ENCODE measurements around the gene PI4KA. TPM values are rescaled to one million over a fixed set of nuclear protein-coding genes. Genes with fewer than 3 reads are reported as not detected.

PI4KA gene
- total and polyA plus RNA-seq, 2 of the 13 experiments (the other 11 are each of a cell fraction or from before 2014, with no cell fraction given), result 27.4 to 56.4 TPM

- TF ChIP-seq ZNF609 (CRISPR knock-in tag; IDR thresholded peaks at IDR 0.05; ENCODE audit: borderline replicate concordance) (no peak), DRAP1 (CRISPR knock-in tag; IDR thresholded peaks at IDR 0.05) (no peak), KLF12 (CRISPR knock-in tag; IDR thresholded peaks at IDR 0.05; ENCODE audit: borderline replicate concordance) (no peak), GATAD2A (CRISPR knock-in tag; IDR thresholded peaks at IDR 0.05) (0 out of 2 replicates have a peak, but pooled peaks have one; percentile 14), SIN3A (IDR thresholded peaks at IDR 0.05; ENCODE audit: borderline replicate concordance, low read depth, low read length) (no peak), PRMT3 (CRISPR knock-in tag; IDR thresholded peaks at IDR 0.05; ENCODE audit: borderline replicate concordance, low read depth) (no peak), MZF1 (CRISPR knock-in tag; IDR thresholded peaks at IDR 0.05; ENCODE audit: borderline replicate concordance) (no peak), CHD4 (IDR thresholded peaks at IDR 0.05; ENCODE audit: borderline replicate concordance, low read length) (no peak), ZMYM4 (CRISPR knock-in tag; IDR thresholded peaks at IDR 0.05) (0 out of 2 replicates have a peak, but pooled peaks have one; percentile 12), SMC3 (IDR thresholded peaks at IDR 0.05; ENCODE audit: low read length) (no peak), HMGA1 (CRISPR knock-in tag; conservative IDR thresholded peaks at IDR 0.05) (no peak), RBM22 (optimal IDR thresholded peaks at IDR 0.05; ENCODE audit: low read length) (peak; percentile 64), HNRNPK (IDR thresholded peaks at IDR 0.05; ENCODE audit: low read depth, low read length, poor library complexity, severe bottlenecking) (peak; percentile 82), SOX13 (IDR thresholded peaks at IDR 0.05) (no peak), SOX13 (CRISPR knock-in tag; conservative IDR thresholded peaks at IDR 0.05 in 1 of 2, IDR thresholded peaks at IDR 0.05 in 1 of 2) (peak in 1 of 2 experiments; percentile 35; a peak in 1 of 4 replicates), DMTF1 (CRISPR knock-in tag; IDR thresholded peaks at IDR 0.05) (no peak), ZNF382 (CRISPR knock-in tag; IDR thresholded peaks at IDR 0.05; ENCODE audit: borderline replicate concordance) (no peak), REXO4 (CRISPR knock-in tag; IDR thresholded peaks at IDR 0.05; ENCODE audit: borderline replicate concordance) (no peak)
- TF ChIP-seq, protein P1, sequence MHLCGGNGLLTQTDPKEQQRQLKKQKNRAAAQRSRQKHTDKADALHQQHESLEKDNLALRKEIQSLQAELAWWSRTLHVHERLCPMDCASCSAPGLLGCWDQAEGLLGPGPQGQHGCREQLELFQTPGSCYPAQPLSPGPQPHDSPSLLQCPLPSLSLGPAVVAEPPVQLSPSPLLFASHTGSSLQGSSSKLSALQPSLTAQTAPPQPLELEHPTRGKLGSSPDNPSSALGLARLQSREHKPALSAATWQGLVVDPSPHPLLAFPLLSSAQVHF (CRISPR knock-in tag; IDR thresholded peaks at IDR 0.05), result no peak
These were observed 63.8 kb downstream of the PI4KA start (continued) for GRCh38 chr22:20794650-20795413.

All from HepG2 (cell line).